GM18867 (cell line): ENCODE measurements around the gene SON.

ENCODE experiments used
- ATAC-seq: cut with Tn5 transposase; IDR thresholded peaks from one replicate; pipeline ENCODE4 v1.9.1; 2021; ENCODE audit warnings: mild to moderate bottlenecking, moderate library complexity; ENCODE audit not compliant: unreplicated experiment

The SON gene

GRCh38 chr21:33544451-33545195 lies 1.8 kb downstream of the SON start:
- no peak for ATAC-seq

GRCh38 chr21:33546086-33546485 lies 3.2 kb downstream of the SON start:
- no peak for ATAC-seq

- ATAC-seq: no peak
Measured at GRCh38 chr21:33549848-33550771, 7.3 kb downstream of the SON start.

GRCh38 chr21:33550772-33551660 lies 8.2 kb downstream of the SON start:
- ATAC-seq: no peak

- ATAC-seq: no peak
Measured at GRCh38 chr21:33551664-33552063, 8.8 kb downstream of the SON start.

GRCh38 chr21:33552093-33552998 lies 9.5 kb downstream of the SON start:
- no peak for ATAC-seq

GRCh38 chr21:33552999-33553598 lies 10.3 kb downstream of the SON start:
- no peak for ATAC-seq

- no peak for ATAC-seq
Measured at GRCh38 chr21:33554236-33554981, 11.6 kb downstream of the SON start.

- no peak for ATAC-seq
Measured at GRCh38 chr21:33554982-33555344, 12.1 kb downstream of the SON start.

- no peak for ATAC-seq
Measured at GRCh38 chr21:33557447-33557846, 14.6 kb downstream of the SON start.

GRCh38 chr21:33558777-33559421 lies 16.1 kb downstream of the SON start:
- ATAC-seq: no peak

GRCh38 chr21:33559813-33560212 lies 17.0 kb downstream of the SON start:
- no peak for ATAC-seq

- no peak for ATAC-seq
Measured at GRCh38 chr21:33560965-33561364, 18.1 kb downstream of the SON start.

- ATAC-seq: no peak
Measured at GRCh38 chr21:33561373-33561772, 18.5 kb downstream of the SON start.

GRCh38 chr21:33562389-33562788 lies 19.6 kb downstream of the SON start:
- ATAC-seq: no peak

GRCh38 chr21:33566514-33566913 lies 23.7 kb downstream of the SON start:
- no peak for ATAC-seq

GRCh38 chr21:33567914-33568313 lies 25.1 kb downstream of the SON start:
- ATAC-seq: no peak

- ATAC-seq: no peak
Measured at GRCh38 chr21:33568448-33568847, 25.6 kb downstream of the SON start.
